Activated CD4-positive, alpha-beta T cell treated with anti-CD3 and anti-CD28 coated beads for 48 hours (primary cell): ENCODE measurements around the gene PTGFRN.

ENCODE experiments used
- DNase-seq: peaks from one replicate; pipeline ENCODE4 v3.0.0-alpha.2; 2020

The PTGFRN gene

DNA sequence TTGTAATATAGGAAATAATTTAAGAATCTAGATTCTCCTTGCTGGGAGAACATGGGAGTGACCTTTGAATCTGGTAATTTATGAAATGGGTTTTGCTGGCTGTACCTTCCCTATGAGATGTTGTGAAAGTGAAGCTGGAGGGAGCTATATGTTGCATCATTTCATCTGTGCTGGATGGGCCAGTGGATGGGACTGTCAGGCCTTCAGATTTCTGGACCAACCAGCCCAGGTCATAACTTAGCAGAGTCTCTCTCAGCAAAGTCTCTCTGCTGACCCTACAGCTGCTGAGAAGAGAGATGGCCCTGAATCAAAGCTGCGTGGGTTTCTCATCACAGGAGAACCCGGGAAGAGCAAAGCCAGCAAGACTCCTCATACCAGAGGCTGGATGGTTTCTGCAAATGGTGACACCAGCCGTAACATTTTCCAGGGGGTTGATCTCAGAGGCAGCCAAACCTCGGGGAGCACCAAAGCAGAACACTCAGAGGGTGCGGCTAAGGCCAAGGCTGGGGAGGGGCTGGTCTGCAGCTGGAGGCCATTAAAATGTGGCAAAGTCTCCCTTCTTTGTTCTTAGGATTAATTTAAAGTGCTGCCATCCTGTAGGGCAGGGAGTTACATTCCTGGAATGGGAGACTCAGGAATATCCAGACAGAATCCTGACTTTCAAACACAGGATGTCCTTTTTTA, 18.2 kb upstream of the PTGFRN start:
- DNase-seq = no peak

DNA sequence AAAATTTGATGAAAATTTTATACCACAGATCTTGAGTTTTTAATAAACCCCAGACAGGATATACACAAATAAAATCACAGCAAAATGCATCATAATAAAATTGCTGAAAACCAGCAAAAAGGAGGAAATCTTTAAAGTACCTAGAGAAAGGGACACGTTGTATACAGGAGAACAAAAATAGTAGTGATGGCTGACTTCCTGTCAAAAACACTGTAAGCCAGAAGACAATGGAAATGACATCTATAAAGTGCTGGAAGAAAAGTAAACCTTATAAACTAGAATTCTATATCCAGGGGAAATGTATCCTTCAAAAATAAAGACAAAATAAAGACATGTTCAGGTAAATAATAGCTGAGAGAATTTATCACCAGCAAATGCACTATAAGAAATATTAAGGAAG, 14.6 kb upstream of the PTGFRN start:
- DNase-seq = no peak

DNA sequence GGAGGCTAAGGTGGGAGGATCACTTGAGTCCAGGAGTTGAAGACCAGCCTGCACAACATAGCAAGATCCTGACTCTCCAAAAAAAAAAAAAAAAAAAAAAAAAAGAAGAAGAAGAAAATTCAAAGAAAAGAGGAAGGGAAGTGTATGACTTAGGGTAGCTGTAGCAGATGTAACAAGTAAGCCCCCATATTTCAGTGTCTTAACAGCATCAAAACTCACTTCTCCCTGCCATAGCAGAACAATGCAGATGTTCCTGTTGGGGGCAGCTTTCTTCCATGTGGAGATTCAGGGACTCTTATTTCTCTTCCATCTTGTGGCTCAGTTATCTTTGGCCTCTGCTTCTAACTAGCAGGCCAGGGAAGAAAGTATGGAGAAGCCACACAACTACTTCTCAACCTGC, 10.2 kb upstream of the PTGFRN start:
- DNase-seq = no peak

DNA sequence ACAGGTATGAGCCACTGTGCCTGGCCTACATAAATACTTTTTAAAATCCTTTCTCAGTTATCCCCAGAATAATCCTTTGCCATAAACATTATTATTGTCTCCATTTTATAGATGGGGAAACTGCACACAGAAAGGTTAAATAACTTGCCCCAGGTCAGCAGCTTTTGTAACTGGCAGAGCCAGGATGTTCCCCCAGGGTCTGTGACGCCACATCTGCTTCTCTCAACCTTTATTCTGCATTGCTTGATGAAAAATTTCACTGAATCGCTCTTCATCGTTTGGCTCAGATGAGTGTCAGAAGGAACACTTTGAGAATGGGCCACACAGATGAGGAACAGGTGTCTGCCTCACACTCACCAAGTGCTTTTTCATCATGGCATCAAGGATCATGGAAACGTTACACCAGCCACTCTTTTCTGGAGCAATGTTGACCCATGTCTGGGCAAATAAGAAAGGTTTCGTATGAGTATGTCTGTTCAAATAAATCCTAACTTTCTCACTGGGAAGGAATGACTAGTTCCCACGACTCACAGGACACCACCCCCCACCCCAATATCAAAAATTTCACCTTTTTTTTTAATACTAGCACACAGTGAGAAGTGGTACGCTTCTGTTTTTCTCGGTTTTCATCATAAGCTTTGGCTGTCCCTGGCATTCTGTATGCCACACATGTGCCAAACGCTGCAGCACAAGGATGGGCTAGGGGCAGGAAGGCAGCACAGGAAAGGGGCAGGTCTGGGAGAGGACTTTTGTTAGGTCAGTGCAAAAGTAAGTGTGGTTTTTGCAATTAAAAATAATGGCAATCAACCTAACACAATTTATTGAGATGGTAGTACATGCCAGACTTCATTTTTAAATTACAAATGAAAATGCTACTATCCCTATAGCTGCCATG, 9.0 kb upstream of the PTGFRN start:
- DNase-seq = no peak

DNA sequence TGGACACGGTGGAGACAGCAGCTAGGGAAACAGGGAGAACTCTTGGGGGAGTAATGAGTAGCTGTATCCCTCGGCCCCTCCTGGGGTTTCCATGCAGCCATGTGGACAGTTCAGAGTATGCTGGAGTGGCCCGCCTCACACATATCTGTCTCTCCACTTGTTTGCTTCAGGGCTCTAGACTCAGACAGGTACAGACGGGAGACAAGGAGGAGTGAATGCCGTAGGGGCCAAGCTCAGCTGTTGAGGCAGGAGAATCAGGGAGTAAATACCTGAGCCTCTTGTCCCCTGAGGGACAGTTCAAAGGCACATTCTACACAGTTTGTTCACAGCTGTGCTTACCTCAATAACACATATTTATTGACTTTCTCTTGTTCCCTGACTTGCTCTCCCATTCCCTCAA, 7.7 kb upstream of the PTGFRN start:
- DNase-seq = no peak

DNA sequence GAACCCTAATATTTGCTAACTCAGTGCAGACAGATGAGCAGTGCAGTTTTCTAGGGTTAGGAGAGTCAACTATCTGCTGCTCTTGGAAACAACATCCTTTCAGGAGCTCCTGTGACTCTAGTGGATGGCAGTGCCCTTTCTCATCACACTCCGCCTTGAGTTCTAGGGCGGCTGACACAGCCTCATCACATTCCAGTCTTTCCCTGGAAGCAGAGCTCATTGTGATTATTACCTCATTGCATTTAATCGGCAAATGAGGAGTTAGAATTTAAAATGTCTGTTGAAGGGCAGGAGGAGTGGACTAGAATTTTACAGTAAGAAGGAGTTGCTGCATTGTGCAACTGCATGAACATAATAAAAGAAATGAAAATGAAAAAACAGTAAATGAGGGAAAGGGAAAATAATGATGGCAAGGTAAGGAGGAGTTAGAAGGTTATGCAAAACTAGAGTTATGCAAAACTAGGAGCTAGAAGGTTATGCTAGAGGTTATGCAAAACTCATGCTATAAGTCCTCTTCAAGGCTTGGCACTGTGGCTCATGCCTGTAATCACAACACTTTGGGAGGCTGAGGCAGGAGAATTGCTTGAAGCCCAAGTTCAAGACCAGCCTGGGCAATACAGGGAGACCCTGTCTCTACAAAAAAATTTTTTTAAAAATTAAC, 6.9 kb upstream of the PTGFRN start:
- no peak for DNase-seq

DNA sequence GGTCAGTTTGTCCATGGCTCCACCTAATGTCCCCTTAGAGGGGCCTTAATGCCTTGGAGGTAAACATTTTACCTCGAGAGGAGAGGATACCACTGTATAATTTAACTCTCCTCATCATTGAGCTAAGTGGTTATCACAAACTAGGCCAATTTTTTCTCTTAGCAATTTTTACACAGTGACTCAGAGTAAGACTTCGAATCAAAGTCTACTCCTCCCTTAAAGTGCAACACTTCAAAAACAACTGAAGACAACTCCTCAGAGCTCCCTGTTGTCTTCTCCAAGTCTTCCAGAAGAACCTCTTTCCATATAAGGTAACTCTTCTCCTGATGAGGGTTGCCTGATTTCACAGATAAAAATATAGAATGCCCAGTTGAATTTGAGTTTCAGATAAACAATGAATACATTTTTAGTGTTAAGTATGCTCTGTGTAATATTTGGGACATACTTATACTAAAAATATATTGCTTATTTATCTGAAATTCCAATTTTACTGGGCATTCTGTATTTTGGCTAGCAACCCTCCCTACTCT, 4.9 kb upstream of the PTGFRN start:
- no peak for DNase-seq

DNA sequence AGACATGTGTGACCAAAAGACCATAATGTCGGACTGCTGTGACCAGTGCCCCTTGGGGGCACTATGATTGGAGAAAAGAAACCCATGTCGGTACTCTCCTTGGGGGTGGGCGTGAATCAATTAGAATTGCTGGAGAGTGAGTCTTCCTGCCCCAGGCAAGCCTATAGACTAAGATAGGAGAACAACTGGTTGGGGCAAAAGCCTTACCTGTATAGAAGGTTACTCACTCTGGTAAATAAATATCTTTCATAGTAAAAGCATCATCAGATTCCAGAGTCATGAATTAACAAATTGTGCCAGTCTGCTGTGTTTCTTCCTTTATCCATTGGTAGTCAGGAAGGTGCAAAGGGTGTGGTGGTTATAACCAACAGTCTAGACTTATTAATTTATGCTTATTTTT, 2.9 kb upstream of the PTGFRN start:
- DNase-seq = no peak

DNA sequence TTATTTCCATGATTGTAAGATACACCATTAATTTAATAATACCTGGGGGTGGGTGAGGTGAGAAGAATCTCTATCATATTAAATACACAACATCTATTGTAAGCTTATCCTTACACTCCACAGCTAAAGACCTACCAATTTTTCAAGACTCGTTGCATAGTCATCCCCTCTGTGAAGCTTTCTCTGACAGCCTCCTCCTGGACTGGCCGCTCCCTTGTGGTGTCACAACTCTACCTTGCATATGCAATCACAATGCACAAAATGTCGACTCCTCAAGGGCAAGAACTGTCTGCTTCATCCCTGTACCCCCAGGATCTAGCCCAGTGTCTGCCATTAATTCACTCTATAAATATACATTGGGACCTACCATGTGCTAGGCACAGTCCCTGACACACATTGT, 2.4 kb upstream of the PTGFRN start:
- no peak for DNase-seq

DNA sequence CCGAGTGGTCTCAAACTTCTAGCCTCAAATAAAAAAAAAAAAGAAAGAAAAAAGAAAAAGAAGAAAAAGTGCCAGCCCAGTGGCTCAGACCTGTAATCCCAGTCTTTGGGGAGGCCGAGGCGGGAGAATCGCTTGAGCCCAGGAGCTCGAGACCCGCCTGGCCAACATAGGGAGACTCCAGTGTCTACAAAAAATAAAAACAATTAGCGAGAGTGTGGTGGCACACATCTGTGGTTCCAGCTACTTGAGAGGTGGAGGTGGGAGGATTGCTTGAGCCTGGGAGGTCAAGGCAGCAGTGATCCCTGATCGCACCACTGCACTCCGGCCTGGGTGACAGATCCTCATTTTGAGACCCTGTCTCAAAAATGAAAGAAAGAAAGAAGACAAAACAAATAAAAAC, 1.4 kb upstream of the PTGFRN start:
- no peak for DNase-seq

DNA sequence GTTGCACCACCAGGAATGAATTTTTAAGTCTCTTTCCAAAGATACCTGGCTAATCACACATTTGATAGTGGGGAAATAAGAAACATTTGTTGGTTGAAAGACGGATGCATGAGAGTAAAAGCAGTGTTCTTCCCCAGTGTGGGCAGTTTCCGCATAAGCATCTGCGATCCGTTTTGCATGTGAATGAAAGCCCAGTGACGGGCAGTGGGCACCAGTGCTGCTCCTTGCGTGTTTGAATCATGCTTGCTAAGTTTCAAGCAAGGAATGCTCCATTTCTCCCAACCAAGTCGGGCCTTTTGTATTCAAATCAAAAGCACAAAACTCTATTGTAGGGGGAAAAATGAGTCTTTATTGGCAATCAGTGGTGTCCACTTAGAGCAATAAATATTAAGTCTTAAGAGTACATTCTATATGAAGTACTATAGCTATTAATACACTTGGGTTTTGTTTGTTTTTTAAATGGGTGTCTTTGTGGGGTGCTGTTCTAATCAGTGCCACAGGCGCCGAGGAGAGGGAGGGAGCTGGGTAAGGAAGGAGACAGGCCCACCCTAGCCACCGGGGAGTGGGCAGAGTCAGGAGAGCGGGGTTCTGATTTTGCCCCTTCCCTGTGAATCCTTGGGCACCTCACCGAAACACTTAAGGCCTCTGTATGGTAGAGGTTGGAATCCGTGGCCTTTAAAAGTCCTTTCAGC, 750 bp upstream of the PTGFRN start:
- no peak for DNase-seq

DNA sequence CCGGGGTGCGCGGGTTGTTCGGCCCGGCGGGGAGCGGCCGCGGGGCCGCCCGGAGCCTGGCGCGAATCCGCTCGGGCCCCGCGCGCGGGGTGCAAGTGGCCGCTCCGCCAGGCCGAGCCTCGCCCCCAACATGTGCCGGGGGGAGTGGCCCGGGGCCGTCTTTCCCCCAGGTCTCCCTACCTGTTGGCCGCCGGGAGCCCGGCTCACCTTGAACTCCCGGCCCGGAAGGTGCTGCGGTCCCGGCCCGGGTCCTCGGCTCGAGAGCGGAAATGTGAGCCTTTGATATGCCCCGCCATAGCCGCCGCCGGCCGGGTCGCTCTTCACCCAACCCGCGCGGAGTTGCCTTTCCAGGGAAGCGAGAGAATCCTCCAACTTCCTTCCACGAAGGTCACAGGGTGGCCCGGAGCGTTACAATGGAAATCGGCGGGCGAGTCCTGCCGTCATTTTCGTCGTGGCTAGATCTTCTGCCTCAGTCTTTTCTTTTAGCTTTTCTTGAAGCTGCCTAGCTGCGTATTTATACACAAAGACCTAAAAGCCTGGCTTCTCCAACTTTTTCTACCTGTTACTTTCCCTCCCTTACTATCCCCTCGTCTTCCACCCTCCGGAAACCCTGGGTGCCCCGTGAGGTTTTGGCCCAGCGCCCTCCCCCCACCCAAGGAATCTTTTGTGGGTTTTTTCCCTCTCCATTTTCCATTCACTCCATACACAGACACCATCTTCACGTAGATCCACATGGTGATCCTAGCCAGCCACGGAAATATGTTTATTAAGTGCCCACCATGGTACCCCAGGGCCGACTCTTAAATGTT, 867 bp downstream of the PTGFRN start:
- peak; percentile 62 for DNase-seq

DNA sequence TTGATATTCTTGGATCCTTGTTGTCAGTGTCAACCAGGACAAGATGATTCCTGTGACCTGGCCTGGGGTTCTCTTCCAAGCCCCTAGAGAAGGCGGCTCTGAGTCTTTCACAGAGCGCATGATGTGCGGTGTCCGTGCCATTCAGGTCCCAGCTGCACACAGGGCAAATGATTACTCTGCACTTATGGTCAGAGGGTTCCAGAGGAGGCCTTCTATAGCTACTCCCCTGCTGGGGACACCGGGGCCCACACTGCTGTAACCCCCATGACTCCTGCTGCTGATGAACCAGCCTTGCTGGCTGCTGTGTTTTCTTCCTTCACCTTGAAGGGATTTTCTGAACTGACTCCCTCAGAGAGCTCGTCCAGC, 1.5 kb downstream of the PTGFRN start:
- DNase-seq = peak; percentile 19

DNA sequence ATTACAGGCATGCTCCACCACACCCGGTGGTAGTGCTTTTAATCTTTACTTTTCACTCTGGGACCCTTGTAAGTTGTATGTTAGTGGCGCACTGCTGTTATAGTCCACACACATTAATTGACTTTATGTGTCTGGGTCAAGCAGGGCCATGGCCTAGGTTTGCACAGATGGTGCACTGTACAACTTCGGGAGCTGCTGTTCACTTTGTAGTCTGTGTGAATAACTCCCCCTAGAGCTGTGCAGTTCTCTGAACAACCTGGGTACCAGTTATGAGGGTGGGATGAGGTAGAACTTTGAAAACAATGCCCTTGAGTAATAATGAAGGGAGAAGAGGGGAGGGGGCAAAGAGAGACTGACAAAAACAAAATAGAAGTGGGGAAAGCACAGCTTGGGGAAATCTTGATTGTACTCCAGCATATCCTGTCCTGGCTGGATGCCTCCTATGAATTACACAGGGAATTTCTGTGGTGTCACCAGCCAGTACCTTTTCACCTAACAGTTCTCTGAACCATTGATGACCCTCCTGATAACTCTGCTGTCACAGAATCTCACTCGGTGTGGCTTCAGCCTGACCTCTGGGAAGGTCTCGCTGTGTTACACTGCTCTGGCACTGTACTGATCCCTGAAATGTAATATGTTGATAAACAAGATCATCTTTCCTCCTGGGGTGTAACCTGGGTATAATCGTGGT, 2.2 kb downstream of the PTGFRN start:
- DNase-seq = no peak

DNA sequence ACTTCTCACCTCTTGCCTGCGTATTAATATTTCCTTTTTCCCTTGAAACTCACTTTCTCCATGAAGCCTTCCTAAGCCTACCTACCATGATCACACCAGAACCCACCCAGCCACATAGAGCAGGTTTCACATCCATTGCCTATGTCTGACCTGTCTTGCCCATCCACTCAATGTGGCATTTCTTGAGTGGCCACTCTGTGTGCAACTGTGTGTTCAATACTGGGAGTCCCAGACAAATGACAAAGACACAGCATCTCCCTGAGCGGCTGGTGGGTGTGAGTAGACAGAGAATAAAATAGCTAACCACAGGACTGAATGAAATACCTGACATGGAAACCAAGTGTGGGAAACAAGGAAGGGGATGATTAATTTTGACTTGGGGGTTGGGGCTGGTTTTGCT, 3.1 kb downstream of the PTGFRN start:
- DNase-seq = no peak

DNA sequence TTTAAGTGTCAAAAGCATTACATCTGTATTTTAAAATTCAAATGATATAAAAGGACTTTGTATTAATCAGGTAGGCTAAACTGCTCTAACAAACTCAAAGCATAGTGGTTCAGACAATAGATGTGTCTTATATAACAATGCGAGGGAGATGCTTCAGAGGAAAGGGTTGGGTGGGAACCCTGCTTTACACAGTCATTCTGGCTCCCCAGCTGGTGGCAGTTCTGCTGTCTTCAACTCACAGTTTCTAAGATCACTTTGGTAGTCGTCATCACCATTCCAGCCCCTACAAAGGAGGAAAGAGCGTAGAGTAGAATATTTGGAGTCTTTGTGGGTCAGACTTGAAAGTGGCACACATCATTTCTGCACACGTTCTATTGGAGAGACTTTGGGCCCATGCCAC, 4.2 kb downstream of the PTGFRN start:
- DNase-seq = no peak

DNA sequence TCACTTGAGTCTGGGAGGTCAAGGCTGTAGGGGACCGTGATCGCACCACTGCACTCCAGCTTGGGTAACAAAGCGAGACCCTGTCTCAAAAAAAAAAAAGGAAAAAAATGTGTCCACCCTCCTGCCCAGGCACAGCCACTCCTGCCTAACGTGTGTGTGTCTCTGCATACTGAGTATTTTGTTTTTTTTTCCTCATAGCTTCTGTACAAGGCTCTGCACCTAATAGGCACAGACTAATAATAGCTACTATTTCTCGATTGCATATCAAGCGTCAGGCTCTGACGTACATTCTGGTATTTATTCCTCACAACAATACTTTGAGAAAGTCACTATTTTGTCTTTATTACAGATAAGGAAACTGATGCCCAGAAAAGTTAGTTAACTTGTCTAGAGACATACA, 5.0 kb downstream of the PTGFRN start:
- DNase-seq = no peak

DNA sequence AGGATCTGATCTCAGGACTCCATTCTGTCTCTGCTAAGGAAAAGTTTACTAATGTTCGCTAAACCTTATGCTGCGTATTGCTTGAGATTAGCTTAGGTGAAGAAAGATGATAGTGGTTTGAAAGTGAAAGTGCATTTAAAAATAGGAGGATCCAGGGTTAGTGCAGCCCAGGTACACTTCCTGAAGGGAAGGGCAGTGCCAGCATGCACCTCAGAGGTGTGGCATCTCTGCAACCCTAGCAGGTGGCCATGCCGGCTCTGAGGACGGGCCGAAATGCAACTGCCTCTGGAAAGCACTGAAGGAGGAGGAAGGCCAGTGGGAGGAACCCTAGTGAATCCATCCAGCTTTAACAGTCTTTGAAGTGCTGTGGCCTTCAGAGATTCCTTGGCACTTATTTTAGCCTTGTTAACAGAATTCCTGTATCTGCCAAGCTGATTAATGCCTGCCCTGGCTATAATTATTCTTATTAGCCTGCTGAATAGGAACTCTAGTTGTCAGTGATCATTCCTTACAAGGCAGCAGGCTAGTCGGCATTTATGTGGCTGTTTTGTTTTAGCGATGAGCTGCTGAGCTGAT, 5.5 kb downstream of the PTGFRN start:
- DNase-seq = no peak

DNA sequence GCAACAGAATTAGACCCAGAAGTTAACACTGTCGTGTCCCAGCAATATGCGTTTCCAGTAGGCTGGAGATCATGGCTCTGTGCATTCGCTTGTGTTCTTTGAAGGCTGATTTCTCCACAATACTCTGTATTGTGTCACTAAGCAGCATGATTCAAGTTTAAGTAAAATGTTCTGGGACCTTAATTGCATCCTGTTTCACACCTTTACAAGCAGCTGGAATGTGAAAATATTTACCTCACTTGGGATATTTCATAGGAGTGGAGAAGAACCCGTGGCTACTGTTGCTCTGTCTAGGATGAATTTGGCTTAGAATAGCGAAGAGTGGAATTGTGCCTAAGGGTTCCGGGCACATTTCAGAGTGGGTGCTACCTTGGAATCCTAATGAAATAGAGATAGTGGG, 6.3 kb downstream of the PTGFRN start:
- DNase-seq = no peak

DNA sequence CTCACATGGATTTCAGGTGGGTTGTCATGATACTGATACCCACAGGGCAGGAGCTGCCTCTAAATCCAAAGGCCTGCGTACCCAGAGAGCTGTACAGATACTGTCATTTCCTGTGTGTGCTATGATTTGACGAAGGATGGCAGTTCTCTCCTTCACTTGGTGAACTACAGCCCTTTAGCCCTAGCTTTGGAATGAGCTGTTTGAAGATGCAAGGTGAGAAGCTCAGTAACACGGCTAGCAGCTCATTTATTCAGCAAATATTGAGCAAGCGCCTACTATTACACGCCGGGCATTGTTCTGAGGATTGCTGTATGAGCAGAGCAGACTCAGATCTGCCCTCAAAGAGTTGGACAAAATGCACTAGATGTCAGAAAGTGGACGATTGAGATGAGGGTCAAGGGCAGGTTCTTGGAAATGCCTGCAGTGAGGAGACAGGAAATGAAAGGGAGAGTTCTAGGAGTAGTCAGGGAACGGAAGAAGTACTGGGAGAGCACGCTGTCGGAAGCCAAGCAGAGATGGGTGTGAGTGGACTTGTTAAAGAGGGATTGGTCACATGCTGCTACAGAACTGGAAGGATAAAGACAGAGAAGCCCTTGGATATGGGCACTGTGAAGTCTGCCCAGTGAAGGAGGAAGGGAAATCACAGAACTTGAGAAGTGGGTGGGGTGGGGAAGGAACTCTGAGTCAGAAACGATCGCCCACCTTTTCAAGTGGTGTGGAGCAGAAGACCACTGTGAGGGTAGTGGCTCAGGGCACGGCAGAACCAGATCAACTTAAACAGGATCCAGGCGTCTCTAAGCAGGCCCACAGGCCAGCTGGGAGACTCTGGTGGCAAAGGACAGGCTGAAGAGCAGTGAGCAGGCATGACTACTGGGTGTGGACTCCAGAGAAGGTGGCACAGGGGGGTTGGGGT, 7.1 kb downstream of the PTGFRN start:
- DNase-seq = no peak
